Measurements from ENCODE around the gene SHISA8.
"Not testable (repeated sequence)": the region's sequence is repeated elsewhere in the genome, so short reads cannot be mapped to it uniquely, and the experiment has no call there.

The SHISA8 gene

DNA sequence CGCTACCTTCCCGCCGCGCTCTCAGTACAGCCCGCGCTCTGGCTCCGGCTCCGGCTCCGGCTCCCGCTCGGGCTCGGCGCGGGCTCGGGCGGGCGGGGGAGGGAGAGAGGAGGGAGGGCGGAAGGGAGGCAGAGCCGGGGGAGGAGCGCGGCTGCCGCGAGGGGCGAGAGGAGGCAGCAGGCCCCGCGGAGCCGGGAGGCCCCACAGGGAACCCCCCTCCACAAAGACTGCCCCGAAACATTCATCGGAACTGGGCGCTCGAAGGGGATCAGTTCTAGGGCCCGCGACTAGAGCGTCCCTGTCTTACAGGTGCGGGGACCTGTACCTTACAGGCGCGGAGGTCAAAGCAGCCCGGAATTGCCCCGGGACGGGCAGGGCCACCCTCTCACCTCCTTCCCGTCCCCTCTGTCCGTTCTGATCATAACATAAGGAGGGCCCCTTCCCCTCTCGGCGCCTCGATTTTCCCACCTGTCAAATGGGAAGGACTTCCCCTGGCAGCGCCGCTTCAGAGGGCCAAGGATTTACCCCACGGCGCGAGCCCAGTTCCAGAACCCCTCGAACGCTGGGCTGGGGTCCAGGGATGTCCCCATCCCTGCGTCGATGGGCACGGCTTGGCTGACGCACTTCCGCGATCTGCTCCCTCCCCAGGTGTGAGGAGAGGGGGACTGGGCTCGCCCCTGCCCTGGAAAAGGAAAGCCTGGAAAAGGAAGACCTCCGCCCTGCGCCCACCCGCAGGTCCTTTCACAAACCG, at the start of gene SHISA8:
Gene SHISA8 (minus strand): TSS at position 40 of the 751 bp plus-strand sequence. CDS start 407 bp downstream, outside the sequence.
- DNase-seq (ENCODE audit: low read depth in 2 of 2): peak in 1 of 2 donors; percentile 45

DNA sequence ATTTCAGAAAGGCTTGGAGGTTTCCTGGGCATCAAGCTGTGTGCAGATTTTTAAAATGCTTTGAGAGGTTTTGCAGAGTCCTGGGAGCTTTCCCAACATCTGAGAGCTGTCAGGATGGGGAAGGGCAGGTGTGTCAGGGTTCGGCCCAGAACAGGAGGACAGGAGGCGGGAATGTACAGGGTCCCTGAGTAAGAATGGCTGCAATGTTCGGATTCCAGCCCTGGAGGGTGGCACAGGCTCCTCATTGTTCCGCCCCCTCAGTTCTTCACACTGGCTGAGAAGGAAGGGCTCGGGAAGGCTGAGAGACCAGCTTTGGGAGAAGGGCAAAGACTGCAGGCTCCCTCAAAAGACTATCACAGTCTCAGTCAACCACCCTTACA, 49.2 kb upstream of the SHISA8 start:
- no peak for DNase-seq (ENCODE audit: low read depth in 2 of 2)

DNA sequence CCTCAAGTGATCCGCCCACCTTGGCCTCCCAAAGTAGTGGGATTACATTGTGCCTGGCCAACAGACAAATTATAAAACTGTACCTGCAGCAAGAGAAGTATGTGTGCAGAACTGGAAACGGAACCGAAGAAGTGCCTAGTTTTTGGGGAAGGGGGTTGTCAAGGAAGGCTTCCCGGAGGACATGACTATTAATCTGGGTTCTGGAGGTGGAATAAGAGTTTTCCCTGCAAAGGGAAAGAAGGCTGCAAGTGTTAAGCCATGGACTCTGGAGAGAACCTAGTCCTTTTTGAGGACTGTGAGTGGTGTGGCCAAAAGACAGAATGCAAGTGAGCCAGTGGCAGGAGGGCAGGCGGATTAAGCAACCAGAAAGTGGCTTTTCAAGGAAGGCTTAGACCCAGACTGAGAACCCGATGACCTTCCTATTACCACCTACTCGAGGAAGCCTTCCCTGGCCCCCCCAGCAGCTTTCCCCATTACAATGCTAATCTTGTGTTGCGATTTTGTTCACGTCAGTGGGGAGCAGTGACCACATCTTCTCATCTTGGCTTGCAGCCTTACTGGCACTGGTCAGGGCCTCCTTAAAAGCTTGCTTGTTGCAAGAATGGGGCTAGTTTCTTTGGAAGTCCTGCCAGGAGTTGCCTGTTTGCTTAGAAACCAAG, 48.7 kb upstream of the SHISA8 start:
- no peak for DNase-seq (ENCODE audit: low read depth in 2 of 2)

DNA sequence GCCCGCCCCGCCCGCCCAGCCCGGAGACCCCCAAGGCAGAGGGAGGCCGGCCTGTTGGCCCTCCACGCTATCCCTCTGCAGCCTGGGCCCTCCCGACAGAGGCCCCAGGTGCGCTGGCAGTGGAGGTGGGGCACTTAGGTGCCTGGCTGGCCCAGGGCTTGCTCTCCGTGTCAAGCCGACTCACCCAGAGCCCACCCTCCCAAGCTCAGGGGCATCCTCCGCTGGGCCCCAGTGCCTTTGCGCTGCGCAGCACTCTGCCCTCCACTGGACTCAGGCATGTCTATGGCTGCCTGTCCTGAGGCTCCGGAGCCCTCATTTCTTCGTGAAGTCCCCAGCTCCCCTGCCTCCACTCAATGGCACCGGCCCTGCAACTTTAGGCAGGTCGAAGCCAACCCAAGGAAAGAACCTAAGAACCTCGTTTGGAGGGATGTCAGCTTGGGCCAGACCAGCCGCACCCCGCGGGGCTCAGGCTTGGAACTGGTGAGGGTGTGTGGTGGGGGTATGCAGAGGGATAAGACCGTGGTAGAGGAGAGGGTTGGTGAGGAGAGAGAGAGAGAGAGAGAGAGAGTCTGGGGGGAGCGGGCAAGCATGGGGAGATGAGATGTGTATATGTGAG, 43.2 kb upstream of the SHISA8 start:
- no peak for DNase-seq (ENCODE audit: low read depth in 2 of 2)

DNA sequence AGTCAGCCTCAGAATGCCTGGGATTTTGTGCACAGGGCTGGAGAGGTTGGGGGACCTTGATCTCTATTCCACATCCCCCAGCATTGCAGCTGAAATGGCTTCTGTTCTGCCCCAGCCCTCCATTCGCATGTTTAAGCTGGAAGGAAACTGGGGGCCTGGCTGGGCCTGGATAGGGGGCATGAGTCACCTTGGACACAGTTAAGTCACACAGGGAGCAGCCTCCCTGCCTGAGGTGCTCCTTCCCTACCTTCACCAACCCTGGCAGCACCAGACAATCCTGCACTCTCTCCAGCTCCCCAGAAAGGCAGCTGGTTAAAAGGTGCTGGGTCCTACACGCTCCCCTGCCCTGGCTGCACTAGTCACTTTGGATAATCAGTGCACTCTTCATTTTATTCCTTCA, 37.8 kb upstream of the SHISA8 start:
- DNase-seq (ENCODE audit: low read depth in 2 of 2): no peak

DNA sequence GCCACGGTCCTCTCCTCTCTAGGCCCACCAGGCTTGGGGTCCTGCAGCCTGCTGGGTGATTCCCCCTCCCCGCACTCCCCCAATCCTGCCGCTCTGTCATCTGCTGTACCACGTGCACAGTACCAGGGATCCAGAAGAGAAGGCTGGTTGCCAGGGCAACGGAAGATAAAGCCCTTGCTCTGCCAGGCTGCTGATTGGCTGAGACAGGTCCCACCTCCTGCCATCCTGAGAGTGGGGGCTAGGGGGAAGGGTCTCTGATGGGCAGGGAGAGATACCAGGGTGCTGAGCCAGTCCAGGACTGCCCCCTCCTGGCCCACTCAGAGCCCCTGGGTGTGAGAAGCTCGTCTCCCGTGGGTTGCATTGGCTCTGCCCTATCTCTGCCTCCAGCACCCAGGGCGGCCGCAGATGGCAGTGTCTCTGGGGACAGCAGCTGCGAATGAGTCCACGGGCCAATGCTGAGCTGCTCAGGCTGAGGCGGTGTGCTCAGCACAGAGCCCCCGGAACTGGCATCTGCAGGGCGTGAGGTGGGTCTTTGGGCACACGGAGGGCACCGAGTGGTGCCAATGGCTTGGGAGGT, 37.1 kb upstream of the SHISA8 start, which contains the start of gene SMIM45:
Gene SMIM45 (plus strand): TSS at position 253 of the 577 bp plus-strand sequence.
- no peak for DNase-seq (ENCODE audit: low read depth in 2 of 2)

DNA sequence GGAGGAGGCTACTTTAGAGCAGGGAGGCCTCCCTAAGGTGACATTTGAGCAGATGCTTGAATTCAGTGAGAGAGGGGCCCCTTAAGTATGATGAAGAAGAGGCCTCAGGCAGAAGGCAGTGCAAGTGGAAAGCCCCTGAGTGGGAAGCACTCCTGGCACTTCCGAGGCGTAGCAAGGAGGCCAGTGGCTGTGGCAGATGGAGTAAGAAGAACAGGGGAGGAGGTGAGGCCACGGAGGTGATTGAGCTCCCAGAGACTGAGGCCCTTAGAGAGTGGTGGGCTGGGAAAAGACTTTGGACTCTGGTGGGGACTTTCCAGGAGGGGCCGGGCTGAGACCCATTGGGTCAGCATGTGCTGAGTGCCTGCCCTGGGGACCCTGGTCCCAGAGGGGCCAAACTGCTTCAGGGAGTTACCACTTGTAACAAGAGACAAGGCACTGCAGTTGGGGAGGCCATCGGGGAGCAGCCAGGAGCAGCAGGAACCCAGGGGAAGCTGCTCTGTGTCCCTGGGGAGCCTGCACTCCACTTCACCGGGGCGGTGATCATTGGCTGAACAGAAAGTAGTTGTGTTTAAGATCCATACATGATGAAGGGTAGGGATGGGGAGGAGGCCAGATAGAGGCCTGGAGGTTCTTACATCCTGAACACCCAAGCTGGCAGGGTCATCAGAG, 34.6 kb upstream of the SHISA8 start:
- no peak for DNase-seq (ENCODE audit: low read depth in 2 of 2)

DNA sequence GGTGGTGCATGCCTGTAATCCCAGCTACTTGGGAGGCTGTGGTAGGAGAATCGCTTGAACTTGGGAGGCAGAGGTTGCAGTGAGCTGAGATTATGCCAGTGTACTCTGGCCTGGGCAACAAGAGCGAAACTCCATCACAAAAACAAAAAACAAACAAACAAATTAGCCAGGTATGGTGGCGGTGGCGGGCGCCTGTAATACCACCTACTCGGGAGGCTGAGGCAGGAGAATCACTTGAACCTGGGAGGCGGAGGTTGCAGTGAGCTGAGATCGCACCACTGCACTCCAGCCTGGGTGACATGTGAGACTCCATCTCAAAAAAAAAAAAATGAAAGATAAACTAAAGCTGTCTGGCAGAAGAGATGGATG, 34.0 kb upstream of the SHISA8 start:
- DNase-seq (ENCODE audit: low read depth in 2 of 2): not testable (repeated sequence)

DNA sequence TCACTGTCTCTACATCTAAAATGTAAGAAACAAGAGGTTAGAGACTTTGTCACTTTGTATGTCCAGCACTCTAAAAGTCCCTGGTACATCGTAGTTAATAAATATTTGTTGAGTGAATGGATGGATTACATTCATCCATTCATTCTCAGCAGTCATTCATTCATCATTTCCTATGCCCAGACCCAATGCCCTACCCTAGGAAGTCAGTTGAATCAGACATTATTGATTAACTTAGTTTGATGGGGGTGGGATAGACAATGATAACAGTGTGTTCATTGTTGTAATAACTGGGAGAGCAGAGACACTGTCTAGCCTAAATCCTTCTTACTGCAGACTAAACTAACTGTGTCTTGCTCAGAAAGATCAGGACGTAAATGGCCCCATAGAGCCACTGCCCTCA, 33.3 kb upstream of the SHISA8 start:
- no peak for DNase-seq (ENCODE audit: low read depth in 2 of 2)

DNA sequence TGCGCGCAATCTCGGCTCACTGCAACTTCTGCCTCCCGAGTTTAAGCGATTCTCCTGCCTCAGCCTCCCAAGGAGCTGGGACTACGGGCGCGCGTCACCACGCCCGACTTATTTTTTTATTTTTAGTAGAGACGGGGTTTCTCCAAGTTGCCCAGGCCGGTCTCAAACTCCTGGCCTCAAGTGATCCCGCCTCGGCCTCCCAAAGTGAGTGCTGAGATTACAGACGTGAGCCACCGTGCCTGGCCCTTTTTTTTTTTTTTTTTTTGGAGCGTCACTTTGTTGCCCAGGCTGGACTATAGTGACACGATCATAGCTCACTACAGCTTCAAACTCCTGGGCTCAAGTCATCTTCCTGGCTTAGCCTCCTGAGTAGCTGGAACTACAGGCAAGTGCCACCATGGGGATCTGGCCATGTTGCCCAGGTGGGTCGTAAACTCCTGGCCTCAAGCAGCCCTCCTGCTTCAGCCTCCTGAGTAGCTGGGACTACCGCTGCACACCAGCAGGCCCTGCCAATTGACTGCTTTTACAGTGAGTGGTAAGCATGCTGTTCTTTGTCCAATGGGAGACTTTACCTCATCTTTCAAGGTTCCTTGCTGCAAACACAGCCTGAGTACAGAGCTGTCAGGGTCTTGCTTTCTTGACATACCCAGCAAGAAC, 32.7 kb upstream of the SHISA8 start:
- no peak for DNase-seq (ENCODE audit: low read depth in 2 of 2)

DNA sequence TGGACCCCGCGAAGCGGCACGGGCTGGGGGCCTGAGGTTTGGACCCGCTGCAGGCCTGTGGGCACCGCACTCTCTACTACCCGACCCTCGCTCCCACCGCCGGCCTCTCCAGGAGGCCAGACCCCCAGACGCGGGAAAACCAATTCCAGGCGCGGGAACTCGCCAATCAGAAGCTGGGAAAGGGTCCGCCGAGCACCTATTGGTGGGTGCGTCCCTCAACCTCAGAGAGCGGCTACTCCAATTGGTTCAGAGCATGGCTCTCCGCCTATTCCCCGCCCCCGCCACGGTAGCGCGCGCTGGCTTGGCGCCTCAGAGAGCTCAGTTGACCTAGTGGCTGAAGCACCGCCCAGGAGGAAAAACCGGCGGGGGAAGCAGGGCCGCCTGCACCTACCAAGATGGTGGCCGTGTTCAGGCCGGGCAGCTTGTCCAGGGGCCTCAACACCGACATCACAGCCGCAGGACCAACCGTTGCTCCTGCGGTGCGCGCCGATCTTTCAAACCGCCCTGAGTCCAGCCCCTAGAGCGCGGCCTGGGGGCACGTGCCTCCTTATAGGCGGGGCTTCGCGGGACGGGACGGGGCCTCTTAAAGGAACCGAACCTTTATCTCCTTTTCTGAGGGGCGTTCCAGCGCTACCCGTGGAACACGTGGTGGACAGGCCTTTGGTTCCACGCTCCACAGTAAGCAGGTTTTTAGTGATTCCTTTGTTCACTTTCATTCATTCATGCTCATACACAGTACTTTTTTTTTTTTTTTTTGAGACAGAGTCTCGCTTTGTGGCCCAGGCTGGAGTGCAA, 32.0 kb upstream of the SHISA8 start, which contains the start of gene CENPM:
Gene CENPM (minus strand): TSS at position 524 of the 795 bp plus-strand sequence. CDS start 76 bp downstream, at position 448.
- peak; percentile 91 to 93 for DNase-seq (ENCODE audit: low read depth in 2 of 2)

DNA sequence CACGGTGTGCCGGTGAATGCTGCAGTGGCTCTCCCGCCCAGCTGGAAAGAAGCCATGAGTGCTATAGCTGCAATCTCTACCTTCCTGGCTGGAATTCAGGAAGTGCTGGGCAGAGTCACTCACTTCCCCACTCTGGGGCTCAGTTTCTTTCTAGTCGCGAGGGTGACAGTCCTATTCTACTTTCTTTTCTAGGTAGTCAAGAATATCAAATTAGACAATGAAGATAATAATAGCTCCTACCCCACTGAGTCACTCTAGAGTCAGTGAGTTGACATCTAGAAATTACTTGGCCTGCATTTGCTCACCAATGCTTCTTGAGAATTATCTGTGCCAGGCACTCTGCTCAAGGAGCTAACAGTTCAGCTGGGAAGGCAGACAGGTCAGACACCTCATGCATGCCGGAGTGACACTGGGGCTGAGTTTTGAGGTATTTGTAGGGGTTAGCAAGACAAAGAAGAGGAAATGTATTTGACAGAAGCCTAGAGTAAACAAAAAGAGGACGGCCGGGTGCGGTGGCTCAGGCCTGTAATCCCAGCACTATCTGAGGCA, 28.9 kb upstream of the SHISA8 start:
- DNase-seq (ENCODE audit: low read depth in 2 of 2): no peak

DNA sequence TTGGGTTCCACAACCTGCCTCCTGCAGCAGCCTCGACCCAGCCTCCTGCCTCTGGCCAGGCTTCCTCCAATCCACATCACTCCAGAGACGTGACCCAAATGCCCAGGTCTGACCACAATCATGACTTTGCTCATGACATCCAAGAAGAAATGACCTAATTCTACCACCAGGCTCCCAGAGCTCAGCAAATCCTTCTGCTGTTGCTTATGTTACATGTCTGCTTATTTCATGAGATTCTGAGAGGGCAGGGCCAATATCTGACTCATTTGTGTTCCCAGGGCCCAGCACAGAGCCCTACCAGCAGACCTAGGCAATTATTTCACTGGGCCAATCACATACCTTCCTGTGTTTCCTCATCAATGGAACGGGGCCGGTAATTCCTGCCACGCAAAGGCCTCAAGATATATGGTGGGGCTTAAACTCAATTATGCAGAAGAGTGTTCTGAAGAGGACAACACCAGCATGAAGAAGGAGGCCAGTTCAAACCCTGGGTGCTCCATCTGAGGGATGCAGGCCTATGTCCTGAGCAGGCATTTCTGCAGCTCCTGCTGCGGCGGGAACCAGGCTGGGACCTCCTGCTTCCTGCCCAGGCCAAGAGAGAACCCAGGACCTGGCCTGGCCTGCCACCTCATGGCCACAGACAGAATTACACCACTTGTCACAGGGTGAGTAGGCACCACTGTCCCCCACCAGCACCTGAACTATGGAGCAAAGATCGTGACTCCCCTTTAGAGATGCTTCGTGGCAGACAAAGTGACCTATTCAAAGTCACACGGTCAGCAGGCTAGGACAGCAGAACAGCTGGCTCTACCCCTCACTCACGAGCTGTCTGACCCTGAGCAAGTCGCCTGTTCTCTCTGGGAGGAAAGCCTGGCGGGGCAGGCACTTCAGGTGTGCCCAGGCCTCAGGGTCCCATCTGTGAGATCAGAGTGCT, 26.2 kb upstream of the SHISA8 start:
- DNase-seq (ENCODE audit: low read depth in 2 of 2): peak; percentile 69 to 79

DNA sequence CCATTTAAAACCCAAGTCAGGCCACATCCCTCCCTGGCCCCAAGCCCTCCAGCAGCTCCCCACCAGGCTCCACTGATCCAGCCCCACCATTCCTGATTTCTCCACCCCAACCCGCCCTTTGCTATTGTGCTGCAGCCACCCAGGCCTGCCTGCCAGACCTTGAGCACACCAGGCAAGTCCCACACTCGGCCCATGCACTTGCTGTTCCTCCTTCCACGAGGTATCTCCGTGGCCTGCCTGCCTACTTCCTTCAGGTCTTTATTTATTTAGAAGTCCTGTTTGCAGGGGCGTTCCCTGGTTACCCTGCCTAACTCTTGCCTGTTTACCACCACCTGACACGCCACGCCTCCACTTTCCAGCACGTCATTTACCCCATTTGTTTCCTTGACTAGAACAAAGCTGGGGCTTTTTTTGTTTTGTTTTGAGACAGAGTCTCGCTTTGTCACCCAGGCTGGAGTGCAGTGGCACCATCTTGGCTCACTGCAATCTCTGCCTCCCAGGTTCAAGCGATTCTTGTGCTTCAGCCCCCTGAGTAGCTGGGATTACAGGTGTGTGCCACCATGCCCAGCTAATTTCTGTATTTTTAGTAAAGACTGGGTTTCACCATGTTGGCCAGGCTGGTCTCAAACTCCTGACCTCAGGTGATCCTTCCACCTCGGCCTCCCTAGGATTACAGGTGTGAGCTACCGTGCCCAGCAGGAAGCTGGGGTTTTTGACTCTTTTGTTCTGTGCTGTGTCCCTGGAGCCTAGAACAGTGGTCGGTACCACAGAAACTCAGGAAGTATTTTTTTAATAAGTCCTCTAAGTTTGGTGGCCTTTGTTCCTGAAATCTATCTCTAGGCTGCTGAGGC, 25.3 kb upstream of the SHISA8 start:
- DNase-seq (ENCODE audit: low read depth in 2 of 2): peak; percentile 94 to 95

DNA sequence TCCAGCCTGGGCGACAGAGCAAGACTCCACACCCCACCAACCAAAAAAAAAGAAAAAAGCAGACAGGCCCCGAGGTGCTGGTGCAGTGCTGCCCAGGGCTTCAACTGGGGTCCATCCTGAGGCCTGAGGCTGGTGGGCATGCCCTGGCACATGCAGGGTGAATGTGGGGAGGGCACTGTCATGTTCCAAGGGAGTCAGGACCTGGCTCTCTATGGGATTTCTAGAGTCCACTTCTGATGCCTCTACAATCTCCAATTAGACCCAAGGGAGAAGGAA, 22.0 kb upstream of the SHISA8 start:
- no peak for DNase-seq (ENCODE audit: low read depth in 2 of 2)

DNA sequence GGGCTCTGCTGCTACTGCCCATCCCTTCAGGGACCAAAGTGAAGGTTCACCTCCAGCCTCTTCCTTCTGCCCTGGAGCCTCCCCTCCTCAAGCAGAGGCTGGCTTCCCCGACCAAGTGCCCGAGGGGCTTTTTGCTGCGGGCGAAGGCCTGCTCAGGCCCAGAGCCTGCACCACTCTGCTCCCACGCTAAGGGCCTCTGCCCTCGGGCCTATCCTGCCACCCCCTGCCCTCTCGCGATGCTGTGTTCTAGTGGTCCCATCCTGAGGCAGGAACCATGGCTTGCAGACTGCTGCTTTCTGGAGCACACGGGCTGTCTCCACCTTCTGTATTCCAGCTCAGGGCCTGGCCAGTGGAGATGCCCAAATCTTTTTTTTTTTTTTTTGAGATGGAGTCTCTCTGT, 20.6 kb upstream of the SHISA8 start:
- no peak for DNase-seq (ENCODE audit: low read depth in 2 of 2)

DNA sequence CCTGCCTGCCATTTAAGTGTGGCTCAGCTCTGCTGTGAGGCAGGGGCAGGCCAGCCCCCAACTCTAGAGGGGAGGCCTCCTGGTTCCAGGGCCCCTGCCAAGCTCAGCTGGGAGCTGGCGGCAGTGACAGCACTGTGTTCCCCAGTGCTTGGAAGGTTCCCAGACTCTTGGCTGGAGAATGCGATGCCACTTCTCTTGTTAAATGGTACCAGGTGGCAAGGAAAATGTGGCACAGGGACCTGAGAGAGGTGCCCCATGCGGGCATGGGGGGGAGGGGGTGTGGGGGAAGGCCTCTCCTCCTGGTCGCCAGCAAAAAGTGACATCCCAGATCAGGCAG, 20.1 kb upstream of the SHISA8 start:
- DNase-seq (ENCODE audit: low read depth in 2 of 2): no peak

DNA sequence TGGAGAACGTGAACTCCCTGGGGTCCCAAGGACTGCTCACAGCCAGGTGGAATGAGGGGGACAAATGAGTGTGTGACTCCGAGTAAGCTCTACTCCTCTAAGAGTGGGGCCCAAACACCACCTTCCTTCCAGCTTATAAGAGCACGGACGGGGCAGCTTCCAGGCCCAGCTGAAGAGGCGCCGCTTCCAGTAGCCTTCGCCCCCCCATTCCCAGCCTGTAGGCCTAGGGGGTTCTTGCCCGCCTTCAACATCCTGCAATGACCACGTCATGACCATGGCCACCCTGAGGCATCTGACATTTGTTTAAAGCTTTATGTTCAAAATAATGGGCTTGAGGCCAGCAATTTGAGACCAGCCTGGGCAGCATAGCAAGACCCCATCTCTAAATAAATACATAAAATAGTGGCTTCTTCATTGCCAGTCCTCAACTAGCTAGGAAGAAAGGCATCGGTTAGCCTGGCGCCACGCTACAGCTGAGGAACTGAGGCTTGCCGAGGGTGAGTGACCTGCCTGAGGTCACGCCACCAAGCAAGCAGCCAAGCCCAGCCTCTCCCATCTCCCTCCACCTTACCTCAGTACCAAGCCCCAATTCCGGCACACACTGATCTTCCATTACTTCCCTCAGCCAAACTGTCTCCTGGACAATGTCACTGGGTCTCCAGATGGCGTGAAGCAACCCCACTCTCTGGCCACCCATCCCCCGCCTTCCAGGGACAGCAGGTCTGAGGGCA, 19.6 kb upstream of the SHISA8 start:
- no peak for DNase-seq (ENCODE audit: low read depth in 2 of 2)
